ENCODE measurements around the gene DCHS2.

DCHS2 gene

DNA sequence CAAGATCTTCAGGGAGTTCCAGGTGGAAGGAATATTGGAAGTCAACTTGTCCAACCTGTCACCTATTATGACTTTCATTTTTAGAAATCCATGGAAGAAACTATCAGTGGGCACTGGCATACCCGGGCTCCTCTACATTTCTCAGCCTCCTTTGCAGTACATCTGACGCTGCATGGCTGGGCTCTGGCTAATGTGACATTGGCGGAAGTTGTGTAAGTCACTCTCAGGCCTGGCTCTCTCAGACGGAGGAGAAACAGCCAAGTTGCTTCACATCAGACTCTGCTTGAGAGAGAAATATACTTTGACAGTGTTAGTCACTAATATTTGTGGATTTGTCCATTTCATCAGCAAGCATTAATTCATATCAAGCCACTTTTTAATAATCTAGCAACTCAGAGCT lies 4.5 kb downstream of the DCHS2 start:
- no peak for DNase-seq

DNA sequence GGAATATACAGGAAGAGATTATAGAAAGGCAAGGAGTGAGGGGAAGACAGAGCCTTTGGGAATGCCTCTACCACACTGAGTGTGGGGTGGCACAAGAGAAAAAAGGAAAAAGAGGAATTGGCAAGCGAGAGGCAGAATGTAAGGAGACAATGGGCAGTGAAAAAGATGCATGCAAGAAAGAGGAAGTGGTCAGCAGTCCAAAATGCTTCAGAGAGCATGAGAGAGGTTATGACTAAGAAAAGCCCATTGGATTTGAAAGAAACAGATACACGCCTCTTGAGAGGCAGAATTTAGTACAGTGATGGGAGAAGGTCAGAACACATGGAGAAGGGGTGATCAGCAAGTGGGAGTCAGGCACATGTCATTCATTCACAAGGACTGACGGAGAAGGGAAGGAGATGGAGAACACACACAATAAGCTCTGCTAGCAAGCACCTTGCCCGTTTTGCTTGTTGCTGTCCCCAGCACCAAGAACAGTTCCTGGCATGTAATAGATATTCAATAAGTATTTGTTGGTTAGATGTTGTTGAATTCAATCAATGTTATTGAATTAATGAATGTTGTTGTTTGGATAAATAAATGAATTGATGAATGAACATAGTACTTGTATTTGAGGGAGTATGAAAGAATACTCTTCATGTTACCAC lies 6.3 kb downstream of the DCHS2 start:
- DNase-seq, result no peak

- no peak for DNase-seq
Measured at GRCh38 chr4:154478547-154478946, 13.1 kb downstream of the DCHS2 start.

DNA sequence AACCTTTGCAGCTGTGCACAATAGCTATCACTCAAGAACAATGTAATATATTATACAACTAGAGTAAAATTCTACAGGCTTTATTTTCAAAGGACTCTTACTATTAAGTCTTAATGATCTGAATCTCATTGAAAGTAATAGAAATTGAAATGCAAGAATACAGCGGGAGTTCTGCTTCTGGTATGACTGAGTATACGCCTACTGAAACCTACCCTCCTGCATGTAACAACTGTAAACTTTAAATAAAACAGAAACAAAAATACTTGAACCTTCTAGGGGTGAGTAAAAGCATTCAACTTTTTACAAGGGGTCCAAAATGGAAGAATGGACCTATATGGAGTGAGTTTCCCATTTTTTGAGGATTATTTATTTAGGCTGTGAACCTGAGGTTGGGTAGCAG lies 13.5 kb downstream of the DCHS2 start:
- no peak for DNase-seq

DNA sequence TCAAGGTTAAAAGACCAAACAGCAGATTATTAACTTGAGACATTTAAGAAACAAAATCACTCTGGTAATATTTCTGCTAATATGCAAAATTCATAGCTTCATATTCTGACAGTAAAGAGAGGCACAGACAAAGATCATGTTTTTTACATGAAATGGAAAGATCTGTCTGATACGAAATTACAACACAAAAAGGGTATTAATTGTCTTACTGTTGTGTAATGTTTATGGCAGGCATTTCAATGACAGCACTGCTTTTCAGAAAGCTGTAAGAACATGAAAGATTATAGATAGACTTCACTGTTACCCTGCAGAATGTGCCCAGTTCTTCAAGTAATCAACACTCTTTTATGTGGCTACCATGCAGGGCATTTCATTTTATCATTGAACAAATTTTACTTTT lies 15.4 kb downstream of the DCHS2 start:
- no peak for DNase-seq

DNA sequence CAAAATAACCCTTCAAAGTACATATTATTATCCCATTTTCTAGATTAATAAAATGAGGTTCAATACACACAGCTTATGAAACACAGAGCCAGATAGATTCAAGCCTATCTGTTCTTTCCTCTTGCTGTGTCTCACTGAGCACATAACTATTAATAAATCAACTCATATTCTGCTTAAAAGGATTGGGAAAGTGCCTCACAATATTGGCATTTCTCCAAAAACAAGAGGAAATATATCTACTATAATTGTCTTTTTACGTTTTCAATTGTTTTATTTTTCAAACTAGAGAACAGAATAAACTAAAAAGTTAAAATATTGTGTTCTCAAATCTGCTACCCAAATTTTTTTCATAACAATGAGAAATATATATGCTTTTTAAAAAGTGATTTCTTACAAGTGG lies 15.8 kb downstream of the DCHS2 start:
- no peak for DNase-seq

DNA sequence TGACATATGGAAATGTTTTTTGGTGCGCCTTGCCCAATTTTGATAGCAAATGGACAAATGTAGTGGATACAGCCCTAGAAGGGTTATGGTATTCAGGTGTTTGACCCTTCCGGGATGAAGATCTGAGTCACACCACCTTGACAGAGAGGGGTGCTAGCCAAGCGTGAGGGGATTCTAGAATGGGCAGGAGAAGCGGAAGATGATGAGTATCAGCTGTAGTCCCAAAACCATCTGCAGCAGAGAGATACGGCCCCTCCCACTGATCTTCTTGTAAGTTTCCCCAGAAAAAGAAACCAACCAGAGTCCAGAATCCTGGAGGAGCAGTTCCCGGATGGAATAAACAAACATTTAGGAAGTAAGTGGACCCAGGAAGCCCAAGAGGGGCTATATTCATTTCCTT lies 18.1 kb downstream of the DCHS2 start:
- DNase-seq, result no peak

- no peak for DNase-seq
Measured at GRCh38 chr4:154472858-154473257, 18.7 kb downstream of the DCHS2 start.

DNA sequence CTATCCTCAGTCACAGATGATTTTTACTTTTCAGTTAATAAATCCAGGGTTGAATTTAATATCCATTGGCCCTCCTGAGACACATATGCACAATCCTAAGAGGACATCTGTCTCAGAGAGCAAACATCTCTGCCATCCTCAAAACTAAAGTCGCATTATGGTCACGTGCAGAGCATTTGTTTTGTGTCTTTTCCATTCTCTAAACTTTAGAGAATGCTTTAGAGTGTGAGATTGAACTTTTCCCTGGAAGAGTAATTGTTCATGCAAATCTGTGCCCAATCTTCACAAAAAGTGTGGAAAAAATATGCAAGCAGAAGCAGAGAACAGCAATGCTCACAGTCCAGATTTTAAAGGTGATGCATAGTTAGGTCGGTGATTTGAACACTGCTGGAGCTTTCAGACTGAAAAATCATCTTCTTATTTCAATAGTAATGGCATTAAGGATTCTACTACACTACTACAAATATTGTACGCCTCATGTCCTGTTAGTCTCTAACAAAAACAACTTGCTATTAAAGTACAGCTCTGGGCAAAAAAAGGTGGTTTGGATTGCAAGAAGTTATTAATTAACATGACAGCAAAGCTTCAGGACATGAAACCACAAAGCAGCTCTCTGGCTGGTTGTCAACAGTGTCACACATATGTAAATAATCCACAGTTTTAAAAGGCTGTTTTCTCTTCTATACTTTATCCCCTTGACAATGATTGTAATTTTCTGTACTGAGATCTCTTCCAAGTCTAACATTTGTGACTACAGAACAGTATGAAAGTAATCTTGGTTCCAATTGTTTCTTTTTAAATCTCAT lies 19.9 kb downstream of the DCHS2 start:
- no peak for DNase-seq

- no peak for DNase-seq
Measured at GRCh38 chr4:154471032-154471431, 20.6 kb downstream of the DCHS2 start.

DNA sequence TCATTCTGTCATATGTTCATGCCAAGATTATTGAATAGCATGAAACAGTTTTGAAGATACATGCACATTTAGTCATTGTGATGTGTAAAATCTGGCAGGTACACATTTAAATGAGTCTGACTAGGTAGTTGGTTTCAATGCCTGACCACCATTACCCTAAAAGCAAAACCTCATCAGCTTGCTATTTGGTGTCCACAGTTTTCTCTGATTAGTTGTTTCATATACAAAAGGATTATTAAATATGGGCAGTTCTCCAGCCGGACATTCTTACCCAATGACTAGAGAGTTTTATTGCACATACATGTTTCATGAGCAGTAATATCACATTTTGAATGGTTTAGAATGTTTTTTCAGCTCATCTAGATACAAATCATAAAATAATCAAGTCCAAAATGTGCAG lies 23.7 kb downstream of the DCHS2 start:
- no peak for DNase-seq

GRCh38 chr4:154466336-154466735 lies 25.3 kb downstream of the DCHS2 start:
- DNase-seq, result no peak

GRCh38 chr4:154465085-154465484 lies 26.5 kb downstream of the DCHS2 start:
- DNase-seq, result no peak

DNA sequence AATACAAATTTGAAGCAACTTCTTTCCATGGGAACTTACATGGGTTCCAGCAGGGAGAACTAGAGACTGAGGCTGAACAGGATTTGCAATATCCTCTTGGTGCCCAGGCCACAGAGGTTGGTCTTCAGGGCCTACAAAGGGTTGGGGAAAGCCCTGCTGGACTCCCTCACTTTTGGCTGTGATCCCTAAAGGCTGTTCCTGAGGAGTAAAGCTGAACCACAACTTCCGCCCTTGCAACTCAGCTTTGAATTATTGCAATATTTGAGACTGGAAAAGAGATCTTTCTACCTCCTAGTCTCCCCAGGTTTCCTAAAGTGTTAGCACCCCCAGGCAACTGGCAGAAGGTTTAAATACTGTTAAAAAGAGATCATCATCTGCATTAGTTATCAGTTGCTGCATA lies 26.9 kb downstream of the DCHS2 start:
- no peak for DNase-seq

GRCh38 chr4:154462081-154462810 lies 29.4 kb downstream of the DCHS2 start:
- no peak for DNase-seq

DNA sequence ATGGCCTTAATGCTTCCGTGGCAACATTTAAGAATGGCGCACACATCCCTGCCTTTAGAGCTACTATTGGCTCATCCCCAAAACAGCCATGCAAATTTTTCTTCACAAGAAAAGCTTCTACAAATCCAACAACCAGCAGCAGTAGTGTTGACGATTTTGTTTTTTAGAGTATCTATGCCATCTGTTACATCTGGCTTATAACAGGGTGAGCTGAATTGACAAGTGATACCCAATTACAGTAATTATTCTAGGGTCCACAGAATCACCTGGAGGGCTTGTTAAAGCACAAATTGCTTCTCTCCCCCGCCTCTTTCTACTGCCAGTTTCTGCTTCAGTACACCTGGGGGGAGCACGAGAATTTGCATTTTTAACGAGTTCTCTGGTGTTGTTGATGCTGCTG lies 34.1 kb downstream of the DCHS2 start:
- no peak for DNase-seq

DNA sequence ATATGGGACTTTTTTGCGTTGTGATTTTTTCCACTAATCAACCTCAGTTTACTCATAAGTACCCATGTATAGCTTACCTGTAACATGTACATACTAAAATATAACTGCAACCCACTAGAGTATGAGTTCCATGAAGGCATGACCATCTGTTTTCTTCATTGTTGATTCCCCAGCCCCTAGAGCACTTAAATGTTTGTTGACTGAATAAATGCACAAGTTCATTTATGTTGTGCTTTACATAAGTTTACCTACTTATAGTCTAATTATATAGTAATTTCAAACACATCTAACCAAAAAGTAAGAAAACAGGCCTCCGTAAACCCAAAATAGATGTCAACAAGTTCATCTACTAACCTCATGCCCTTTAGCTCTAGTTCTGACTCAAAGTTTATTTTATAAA lies 34.7 kb downstream of the DCHS2 start:
- DNase-seq, result no peak

- no peak for DNase-seq
Measured at GRCh38 chr4:154456240-154456639, 35.4 kb downstream of the DCHS2 start.

- no peak for DNase-seq
Measured at GRCh38 chr4:154455111-154455510, 36.5 kb downstream of the DCHS2 start.

DNA sequence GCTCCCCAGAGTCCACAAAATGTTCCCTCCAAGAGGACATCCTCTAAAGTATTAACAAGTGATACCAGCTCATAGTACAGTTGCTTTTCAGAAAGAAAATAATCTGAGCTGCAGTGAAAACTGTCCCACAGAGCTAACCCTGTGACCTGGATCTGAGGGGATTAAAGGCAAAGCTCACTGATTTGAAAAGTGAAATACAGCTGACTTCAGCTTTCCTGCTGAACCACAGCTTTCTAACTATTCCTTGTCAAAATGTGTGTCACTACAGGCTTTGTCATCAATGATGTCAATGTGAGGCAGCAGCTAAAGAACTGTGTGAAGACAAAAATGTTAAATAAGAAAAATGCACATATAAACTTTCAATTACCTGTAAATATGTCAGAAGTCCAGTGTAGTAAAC lies 36.9 kb downstream of the DCHS2 start:
- no peak for DNase-seq

DNA sequence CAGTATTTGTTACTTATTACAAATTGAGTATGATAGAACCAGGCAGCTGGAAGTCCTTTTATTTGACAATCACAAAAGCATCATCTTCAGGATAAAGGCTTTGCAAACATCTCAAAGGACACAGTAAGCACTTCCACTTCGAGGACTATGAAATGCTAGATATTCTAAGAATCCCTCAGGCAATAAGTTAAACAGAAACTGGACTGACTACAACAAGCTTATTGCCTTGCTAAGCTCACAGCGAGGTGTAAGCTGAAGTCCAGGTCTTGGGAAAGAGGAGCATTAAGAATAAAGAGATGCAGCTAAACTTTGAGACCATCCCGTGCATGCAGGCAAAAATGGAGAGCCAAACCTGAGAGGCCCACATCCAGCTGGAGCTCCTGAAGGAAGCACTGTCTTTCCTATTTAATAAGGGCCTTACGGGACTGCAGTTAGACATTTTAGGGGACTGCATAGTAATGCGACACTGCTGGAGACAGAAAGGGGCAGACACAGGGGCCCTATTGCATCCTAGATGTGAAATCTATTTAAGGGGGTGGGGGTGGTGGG lies 38.7 kb downstream of the DCHS2 start:
- DNase-seq, result no peak

GRCh38 chr4:154450966-154451365 lies 40.6 kb downstream of the DCHS2 start:
- DNase-seq, result no peak

DNA sequence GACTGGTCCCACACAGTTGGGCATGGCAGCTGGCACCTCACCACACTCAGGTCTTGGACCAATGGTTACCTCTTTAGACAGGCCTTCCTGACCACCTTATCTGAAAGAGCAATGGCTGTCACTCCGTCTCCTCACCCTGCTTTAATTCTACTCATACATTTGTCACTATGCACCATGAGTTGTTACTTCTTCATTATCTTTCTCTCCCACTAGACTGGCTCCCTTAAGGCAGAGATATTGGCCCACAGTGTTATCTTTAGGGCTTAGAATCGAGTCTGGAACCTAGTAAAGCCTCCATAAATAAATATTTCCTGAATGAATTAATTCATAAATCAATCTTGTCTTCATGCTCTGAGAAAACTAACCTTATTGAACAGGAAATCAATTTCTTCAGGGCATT lies 46.6 kb downstream of the DCHS2 start:
- no peak for DNase-seq

- DNase-seq, result no peak
Measured at GRCh38 chr4:154441982-154442381, 49.6 kb downstream of the DCHS2 start.
